Measurements from ENCODE around the gene RPA1.

Gene RPA1

GRCh38 chr17:1867307-1867706, 37.5 kb downstream of the RPA1 start:
- no peak overlapping the region for H3K4me3 ChIP-seq (ENCODE audit: low read depth, low read length)
- TF ChIP-seq, protein P1, sequence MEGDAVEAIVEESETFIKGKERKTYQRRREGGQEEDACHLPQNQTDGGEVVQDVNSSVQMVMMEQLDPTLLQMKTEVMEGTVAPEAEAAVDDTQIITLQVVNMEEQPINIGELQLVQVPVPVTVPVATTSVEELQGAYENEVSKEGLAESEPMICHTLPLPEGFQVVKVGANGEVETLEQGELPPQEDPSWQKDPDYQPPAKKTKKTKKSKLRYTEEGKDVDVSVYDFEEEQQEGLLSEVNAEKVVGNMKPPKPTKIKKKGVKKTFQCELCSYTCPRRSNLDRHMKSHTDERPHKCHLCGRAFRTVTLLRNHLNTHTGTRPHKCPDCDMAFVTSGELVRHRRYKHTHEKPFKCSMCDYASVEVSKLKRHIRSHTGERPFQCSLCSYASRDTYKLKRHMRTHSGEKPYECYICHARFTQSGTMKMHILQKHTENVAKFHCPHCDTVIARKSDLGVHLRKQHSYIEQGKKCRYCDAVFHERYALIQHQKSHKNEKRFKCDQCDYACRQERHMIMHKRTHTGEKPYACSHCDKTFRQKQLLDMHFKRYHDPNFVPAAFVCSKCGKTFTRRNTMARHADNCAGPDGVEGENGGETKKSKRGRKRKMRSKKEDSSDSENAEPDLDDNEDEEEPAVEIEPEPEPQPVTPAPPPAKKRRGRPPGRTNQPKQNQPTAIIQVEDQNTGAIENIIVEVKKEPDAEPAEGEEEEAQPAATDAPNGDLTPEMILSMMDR (IDR thresholded peaks at IDR 0.05; ENCODE audit: low read depth, low read length), result no peak

GRCh38 chr17:1868090-1868489, 38.3 kb downstream of the RPA1 start:
- no peak overlapping the region for H3K4me3 ChIP-seq (ENCODE audit: low read depth, low read length)
- TF ChIP-seq, protein P1 (IDR thresholded peaks at IDR 0.05; ENCODE audit: low read depth, low read length), result no peak

- TF ChIP-seq, protein P1 (IDR thresholded peaks at IDR 0.05; ENCODE audit: low read depth, low read length), result no peak
- H3K4me3 ChIP-seq (ENCODE audit: low read depth, low read length), result no peak overlapping the region
Measured at GRCh38 chr17:1870592-1870991, 40.8 kb downstream of the RPA1 start.

GRCh38 chr17:1871756-1872155, 42.0 kb downstream of the RPA1 start:
- TF ChIP-seq, protein P1 (IDR thresholded peaks at IDR 0.05; ENCODE audit: low read depth, low read length), result no peak
- H3K4me3 ChIP-seq (ENCODE audit: low read depth, low read length), result no peak overlapping the region

- H3K4me3 ChIP-seq (ENCODE audit: low read depth, low read length), result no peak overlapping the region
- TF ChIP-seq, protein P1 (IDR thresholded peaks at IDR 0.05; ENCODE audit: low read depth, low read length), result no peak
Measured at GRCh38 chr17:1872254-1872653, 42.4 kb downstream of the RPA1 start.

GRCh38 chr17:1872976-1873375, 43.2 kb downstream of the RPA1 start:
- no peak overlapping the region for H3K4me3 ChIP-seq (ENCODE audit: low read depth, low read length)
- TF ChIP-seq, protein P1 (IDR thresholded peaks at IDR 0.05; ENCODE audit: low read depth, low read length), result no peak

- TF ChIP-seq, protein P1 (IDR thresholded peaks at IDR 0.05; ENCODE audit: low read depth, low read length), result no peak
- no peak overlapping the region for H3K4me3 ChIP-seq (ENCODE audit: low read depth, low read length)
Measured at GRCh38 chr17:1873418-1873817, 43.6 kb downstream of the RPA1 start.
